Measurements from ENCODE around the gene PDE10A.

Gene PDE10A

DNA sequence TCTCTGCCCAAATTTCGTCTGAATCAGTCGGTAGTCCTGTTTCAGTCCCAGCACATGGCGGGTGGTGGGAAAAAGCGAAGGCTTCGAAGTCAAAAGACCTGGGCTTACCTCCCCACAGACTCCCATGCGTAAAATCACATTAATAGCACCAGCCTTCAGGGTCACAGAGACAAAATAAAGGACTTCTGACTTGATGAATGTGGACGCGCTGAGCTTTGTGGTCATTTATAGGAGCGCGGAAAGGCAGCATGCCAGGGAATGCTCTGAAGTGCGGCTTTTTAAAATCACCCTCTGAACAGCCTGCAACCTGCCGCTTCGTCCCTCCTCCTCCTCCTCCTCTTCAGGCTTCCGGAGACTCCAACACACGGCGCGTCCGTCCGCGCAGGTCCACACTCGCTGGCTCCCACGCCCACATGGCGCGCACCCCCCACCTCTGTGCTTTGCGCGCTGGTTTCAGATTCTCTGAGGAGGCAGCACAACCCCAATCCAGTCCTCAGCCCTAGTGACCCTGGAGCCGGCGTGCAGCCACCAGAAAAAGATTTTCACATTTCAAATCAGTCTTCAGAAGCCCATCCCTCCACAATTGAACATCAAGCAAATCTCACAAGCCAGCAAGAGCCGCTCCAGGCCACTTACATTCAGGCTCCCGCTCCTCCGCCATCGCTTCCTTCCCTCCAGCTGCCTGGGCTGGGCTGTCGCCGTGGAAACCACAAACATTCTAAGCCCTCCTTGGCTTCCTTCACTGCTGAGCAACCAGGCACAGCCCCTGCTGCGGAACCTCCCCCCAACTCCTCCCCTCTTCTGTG lies 353.9 kb downstream of the PDE10A start, which contains the start of gene C6orf118:
TSS of gene C6orf118 (minus strand) at position 680 of the 806 bp plus-strand sequence. CDS start at position 661, 19 bp downstream.
- TF ChIP-seq, protein P1, sequence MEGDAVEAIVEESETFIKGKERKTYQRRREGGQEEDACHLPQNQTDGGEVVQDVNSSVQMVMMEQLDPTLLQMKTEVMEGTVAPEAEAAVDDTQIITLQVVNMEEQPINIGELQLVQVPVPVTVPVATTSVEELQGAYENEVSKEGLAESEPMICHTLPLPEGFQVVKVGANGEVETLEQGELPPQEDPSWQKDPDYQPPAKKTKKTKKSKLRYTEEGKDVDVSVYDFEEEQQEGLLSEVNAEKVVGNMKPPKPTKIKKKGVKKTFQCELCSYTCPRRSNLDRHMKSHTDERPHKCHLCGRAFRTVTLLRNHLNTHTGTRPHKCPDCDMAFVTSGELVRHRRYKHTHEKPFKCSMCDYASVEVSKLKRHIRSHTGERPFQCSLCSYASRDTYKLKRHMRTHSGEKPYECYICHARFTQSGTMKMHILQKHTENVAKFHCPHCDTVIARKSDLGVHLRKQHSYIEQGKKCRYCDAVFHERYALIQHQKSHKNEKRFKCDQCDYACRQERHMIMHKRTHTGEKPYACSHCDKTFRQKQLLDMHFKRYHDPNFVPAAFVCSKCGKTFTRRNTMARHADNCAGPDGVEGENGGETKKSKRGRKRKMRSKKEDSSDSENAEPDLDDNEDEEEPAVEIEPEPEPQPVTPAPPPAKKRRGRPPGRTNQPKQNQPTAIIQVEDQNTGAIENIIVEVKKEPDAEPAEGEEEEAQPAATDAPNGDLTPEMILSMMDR (IDR thresholded peaks at IDR 0.05; ENCODE audit: extremely low read depth, missing control alignments) = no peak
- no peak for DNase-seq (ENCODE audit: low spot score)

DNA sequence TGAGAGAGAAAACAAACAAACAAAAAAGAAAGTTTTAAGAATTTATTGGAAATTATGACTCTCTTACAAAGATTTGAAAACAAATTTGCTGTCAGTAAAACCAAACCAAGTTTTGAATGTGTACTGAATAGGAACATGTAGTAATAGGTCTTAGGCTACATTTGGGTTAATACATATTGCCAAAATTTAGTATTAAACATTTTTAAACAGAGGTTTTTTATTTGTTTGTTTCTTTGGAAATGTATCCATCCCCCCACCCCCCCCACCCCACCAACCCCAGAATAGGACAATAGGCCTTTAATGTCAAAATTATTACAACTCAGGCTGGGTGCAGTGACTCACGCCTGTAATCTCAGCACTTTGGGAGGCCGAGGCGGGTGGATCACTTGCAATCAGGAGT lies 356.1 kb downstream of the PDE10A start:
- no peak for DNase-seq (ENCODE audit: low spot score)
- TF ChIP-seq, protein P1 (IDR thresholded peaks at IDR 0.05; ENCODE audit: extremely low read depth, missing control alignments) = no peak

DNA sequence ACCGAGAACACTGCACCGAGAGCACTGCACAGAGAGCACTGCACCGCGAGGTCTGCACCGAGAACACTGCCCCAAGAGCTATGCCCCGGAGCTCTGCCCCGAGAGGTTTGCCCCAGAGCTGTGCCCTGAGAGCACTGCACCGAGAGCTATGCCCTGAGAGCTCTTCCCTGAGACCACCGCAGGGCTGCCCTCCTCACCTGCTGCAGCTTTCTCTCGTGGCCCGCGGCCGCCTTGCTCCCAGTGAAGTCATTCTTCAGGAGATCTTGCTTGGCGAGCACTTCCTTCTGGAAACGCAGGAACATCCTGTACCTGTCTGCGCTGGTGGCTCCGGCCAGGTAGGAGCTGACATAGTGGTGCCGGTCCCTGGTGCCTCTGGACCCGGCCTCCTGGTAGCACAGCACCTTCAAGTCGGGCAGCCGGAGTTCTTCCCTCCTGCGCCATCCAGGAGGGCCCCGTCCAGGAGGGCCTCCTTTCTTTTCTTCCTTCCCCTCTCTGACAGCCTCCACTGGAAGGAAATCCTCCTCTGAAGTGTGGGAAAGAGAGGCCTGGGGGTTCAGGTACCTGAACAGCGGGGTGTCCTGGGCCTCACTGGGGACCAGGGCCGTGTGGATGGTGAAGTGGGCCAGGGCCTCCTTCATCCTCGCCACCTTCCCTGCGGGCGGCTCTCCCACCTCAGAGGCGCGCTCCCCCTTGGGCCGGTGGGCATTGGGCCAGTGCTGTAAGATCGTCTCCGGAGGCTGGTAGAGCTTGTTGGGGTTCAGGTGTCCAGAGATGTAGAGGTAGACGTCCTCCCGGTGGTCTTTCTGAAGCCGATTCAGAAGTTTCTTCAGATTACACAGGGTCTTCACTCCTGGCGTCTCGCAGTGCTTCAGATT lies 361.4 kb downstream of the PDE10A start:
- TF ChIP-seq, protein P1 (IDR thresholded peaks at IDR 0.05; ENCODE audit: extremely low read depth, missing control alignments) = no peak
- no peak for DNase-seq (ENCODE audit: low spot score)

DNA sequence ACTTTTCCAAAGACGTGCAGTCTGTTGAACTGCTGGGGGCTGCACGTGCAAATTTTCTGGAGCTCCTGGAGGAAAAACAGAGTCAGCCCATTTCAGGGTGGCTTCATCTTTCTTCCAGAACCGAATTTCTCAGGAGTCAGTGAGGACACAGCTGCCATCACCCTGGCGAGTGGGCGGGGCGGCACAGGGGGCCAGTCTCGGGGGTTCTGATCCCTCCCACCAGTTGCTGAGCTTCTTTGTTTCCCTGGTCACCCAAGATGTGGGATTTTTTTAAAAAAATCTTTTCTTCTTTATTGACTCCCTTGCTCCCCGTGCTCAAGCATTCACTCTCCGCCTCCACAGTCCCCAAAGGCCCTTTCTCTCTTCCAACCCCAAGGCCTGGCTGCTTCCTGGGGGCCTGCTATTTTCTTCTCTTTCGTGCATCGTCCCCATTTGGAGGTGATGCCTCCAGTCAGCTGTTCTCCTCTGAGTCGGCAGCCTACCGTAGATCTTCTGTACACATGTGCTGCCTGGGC lies 362.6 kb downstream of the PDE10A start:
- no peak for DNase-seq (ENCODE audit: low spot score)
- TF ChIP-seq, protein P1 (IDR thresholded peaks at IDR 0.05; ENCODE audit: extremely low read depth, missing control alignments) = no peak

DNA sequence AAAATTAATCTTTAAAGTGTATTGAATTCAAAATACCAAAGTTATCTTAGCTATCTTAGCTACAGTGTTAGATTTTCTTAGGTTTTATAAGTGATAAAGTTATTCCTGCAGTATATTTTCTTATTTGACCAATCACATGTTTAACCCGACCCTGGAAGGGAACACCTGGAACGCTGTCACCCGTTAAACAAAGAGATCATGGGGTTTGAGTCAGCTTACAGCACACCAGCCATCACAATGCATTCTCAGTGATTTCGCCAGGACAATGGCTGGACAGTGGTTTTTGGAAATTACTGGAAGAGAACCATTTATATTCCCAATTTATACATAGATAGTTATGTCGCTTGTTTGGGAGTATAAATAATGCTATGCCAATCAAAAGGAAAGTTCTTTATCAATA lies 364.2 kb downstream of the PDE10A start:
- no peak for DNase-seq (ENCODE audit: low spot score)
- TF ChIP-seq, protein P1 (IDR thresholded peaks at IDR 0.05; ENCODE audit: extremely low read depth, missing control alignments) = no peak

DNA sequence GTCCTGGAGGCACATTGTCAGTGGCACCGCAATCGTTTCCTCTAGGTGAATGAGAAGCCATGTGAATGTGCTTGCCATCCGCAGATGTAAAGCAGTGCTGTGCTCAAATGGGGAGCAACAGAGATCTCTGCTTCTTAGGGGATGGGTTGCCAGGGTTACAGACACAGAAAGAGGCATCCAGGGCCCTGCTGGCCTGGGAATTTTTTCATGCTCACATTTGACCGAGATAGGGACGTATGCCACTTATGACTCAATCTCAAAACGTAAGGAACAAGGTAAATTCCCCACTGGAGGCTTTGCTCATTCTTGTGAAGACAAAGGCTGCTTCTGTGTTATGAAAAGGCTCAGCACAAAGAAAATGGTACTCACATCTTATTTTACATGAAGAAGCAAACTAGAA lies 364.6 kb downstream of the PDE10A start:
- TF ChIP-seq, protein P1 (IDR thresholded peaks at IDR 0.05; ENCODE audit: extremely low read depth, missing control alignments) = no peak
- DNase-seq (ENCODE audit: low spot score) = no peak

DNA sequence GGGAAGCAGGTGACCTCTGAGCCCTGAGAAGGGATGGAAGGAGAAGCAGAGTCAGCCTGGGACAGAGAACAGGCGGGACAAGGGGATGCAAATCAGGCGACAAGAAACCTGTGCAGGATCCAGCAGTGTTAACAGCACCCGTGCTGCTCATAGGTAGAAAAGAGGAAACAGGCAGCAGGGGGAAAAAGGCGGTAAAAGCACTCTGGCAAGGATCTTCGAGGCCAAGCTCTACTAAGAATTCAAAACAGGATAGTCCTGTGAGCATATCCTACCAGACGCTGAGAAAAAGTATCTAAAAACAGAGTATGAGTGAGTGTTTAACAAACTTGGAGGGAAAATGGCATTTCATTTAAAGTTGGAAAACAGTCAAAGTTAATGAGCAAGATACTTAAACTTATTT lies 370.4 kb downstream of the PDE10A start:
- no peak for DNase-seq (ENCODE audit: low spot score)
- TF ChIP-seq, protein P1 (IDR thresholded peaks at IDR 0.05; ENCODE audit: extremely low read depth, missing control alignments) = no peak

All from GM20000 (cell line).